GM12864 (cell line): ENCODE measurements around the gene SLC29A2.

Source experiments
- DNase-seq: peaks from one replicate; pipeline ENCODE4 v3.0.0-alpha.2; 2011; ENCODE audit warnings: low read depth
- H3K4me3 ChIP-seq: 2 replicates; pipeline ENCODE4 v1.5.1; 2011; ENCODE audit warnings: mild to moderate bottlenecking, low read depth, low read length, control low read depth
- TF ChIP-seq, protein P1 (sequence below): IDR thresholded peaks from 2 replicates; pipeline ENCODE4 v1.5.1; 2011; ENCODE audit warnings: low read depth, mild to moderate bottlenecking, moderate library complexity, low read length, control low read depth, inconsistent platforms; ENCODE audit errors: missing control alignments

The SLC29A2 gene

DNA sequence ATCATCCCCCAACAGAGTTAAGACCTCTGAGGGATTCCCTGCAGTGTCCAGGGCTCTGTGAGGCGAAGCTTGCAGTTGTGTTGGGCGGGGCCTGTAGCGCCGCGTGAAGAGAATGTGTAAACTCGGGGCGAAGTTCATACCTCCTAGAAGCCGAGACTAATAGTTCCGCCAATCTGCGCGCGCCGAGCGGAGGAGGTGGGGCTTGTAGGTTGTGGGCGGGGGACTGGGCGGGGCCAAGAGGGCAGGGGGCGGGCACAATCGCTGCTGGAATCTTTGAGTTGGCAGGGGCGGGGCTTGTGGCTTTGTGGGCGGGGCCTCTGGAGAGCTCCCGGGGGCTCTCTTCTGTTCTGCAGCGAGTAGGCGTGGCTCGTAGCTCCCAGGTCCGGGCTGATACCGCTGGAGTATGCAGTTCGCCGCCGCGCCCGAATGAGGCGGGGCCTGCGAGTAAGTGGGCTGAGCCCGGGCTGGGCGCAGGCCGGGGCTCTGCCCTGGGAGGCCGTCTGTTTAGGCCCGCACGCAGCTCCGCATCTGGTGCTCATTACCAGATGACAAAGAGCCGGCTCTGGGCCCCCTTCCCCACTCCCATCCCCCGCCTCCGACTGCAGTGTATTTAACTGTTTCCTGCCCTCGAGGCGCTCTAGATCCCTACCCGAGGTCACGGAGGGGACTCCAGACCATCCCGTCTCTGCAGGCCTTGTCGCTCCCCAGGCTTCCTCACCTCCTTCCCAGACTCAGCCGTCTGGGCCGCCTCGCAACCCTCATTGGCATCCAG lies 58.8 kb downstream of the SLC29A2 start:
- peak; percentile 86 for DNase-seq
- TF ChIP-seq, protein P1, sequence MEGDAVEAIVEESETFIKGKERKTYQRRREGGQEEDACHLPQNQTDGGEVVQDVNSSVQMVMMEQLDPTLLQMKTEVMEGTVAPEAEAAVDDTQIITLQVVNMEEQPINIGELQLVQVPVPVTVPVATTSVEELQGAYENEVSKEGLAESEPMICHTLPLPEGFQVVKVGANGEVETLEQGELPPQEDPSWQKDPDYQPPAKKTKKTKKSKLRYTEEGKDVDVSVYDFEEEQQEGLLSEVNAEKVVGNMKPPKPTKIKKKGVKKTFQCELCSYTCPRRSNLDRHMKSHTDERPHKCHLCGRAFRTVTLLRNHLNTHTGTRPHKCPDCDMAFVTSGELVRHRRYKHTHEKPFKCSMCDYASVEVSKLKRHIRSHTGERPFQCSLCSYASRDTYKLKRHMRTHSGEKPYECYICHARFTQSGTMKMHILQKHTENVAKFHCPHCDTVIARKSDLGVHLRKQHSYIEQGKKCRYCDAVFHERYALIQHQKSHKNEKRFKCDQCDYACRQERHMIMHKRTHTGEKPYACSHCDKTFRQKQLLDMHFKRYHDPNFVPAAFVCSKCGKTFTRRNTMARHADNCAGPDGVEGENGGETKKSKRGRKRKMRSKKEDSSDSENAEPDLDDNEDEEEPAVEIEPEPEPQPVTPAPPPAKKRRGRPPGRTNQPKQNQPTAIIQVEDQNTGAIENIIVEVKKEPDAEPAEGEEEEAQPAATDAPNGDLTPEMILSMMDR: no peak
- peak overlapping the region; percentile 55 for H3K4me3 ChIP-seq
